H1 (cell line): ENCODE measurements around the gene KHSRP. TPM values are rescaled to one million over a fixed set of nuclear protein-coding genes. Genes with fewer than 3 reads are reported as not detected.

Source experiments
- CTCF ChIA-PET: fragments of 300-600 bp; sonication (Branson Sonifier 250); formaldehyde crosslinking; loops from one replicate; lab custom pipeline; 2021; ENCODE audit not compliant: partially characterized antibody; lab: Charles Lee
- POLR2A ChIA-PET: fragments of 300-600 bp; sonication (Branson Sonifier 250); formaldehyde crosslinking; loops from one replicate; lab custom pipeline; 2021; ENCODE audit warnings: inconsistent platforms; ENCODE audit not compliant: partially characterized antibody; lab: Charles Lee
- DNase-seq, 2 experiments: peaks; one replicate each; pipeline versions ENCODE4 v3.0.0 to v3.0.0-alpha.2; 2010 to 2022; ENCODE audit warnings: low spot score in 2 of 2, low read depth in 1 of 2, mixed read lengths in 1 of 2
- FAIRE-seq: peaks from 2 replicates; lab custom pipeline; 2011; peaks lifted over from hg19 to GRCh38; lab: Jason Lieb, UNC
- H2AFZ ChIP-seq: 2 replicates; pipeline ENCODE4 v1.8.1; 2012; ENCODE audit warnings: low read length, inconsistent platforms
- H2AK5ac ChIP-seq: 2 replicates; pipeline ENCODE4 v1.6.1; 2013; ENCODE audit warnings: low read depth, low read length
- H2BK120ac ChIP-seq: replicated peaks from 2 replicates; pipeline ENCODE3; 2013; ENCODE audit warnings: low read depth, low read length, inconsistent platforms
- H2BK12ac ChIP-seq: 2 replicates; pipeline ENCODE4 v1.6.1; 2013; ENCODE audit warnings: low read depth, low read length
- H2BK15ac ChIP-seq: 2 replicates; pipeline ENCODE4 v1.6.1; 2013; ENCODE audit warnings: low read length
- H2BK20ac ChIP-seq: 2 replicates; pipeline ENCODE4 v1.6.1; 2013; ENCODE audit warnings: low read length
- H2BK5ac ChIP-seq: 2 replicates; pipeline ENCODE4 v1.6.1; 2013; ENCODE audit warnings: low read depth, low read length
- H3K14ac ChIP-seq: 2 replicates; pipeline ENCODE4 v1.6.1; 2013; ENCODE audit warnings: inconsistent platforms; ENCODE audit not compliant: insufficient read length
- H3K18ac ChIP-seq: 2 replicates; pipeline ENCODE4 v1.6.1; 2013; ENCODE audit warnings: low read length; ENCODE audit errors: extremely low read depth
- H3K23ac ChIP-seq: 2 replicates; pipeline ENCODE4 v1.6.1; 2013; ENCODE audit warnings: inconsistent platforms; ENCODE audit not compliant: insufficient read length
- H3K23me2 ChIP-seq: 2 replicates; pipeline ENCODE4 v1.6.1; 2013; ENCODE audit warnings: low read depth, low read length
- H3K27ac ChIP-seq: 2 replicates; pipeline ENCODE4 v1.6.1; 2011; ENCODE audit warnings: low read depth, low read length, inconsistent platforms
- H3K27me3 ChIP-seq, 4 experiments: replicated peaks in 1 of 4; 1 replicate in 1 of 4; 2 replicates in 3 of 4; pipeline versions ENCODE4 v1.6.1 to v1.8.1; 2011 to 2013; ENCODE audit warnings: low read length in 3 of 4, mild to moderate bottlenecking in 3 of 4, inconsistent platforms in 2 of 4, mixed read lengths in 2 of 4, moderate library complexity in 1 of 4; ENCODE audit not compliant: control insufficient read depth in 3 of 4, insufficient read depth in 3 of 4; ENCODE audit errors: extremely low read depth in 1 of 4
- H3K36me3 ChIP-seq, 4 experiments: 2 replicates each; pipeline versions ENCODE4 v1.6.1 to v1.8.1; 2011 to 2013; ENCODE audit warnings: mild to moderate bottlenecking in 4 of 4, low read length in 3 of 4, moderate library complexity in 2 of 4, control low read depth in 1 of 4, inconsistent platforms in 1 of 4; ENCODE audit not compliant: insufficient read depth in 4 of 4, control insufficient read depth in 2 of 4
- H3K4ac ChIP-seq: replicated peaks from 2 replicates; pipeline ENCODE3; 2013; ENCODE audit warnings: low read length, low read depth, mixed read lengths, inconsistent platforms; ENCODE audit not compliant: insufficient read length
- H3K4me1 ChIP-seq, 4 experiments: replicated peaks in 1 of 4; 1 replicate in 1 of 4; 2 replicates in 3 of 4; pipeline versions ENCODE4 v1.6.1 to v1.8.1; 2011 to 2013; ENCODE audit warnings: low read length in 3 of 4, inconsistent platforms in 2 of 4, mixed read lengths in 1 of 4; ENCODE audit not compliant: insufficient read depth in 4 of 4, control insufficient read depth in 3 of 4
- H3K4me2 ChIP-seq, 2 experiments: 2 replicates each; pipeline versions ENCODE4 v1.6.1 to v1.8.1; 2011 to 2013; ENCODE audit warnings: low read depth in 2 of 2, low read length in 2 of 2, control low read depth in 1 of 2, inconsistent platforms in 1 of 2, mild to moderate bottlenecking in 1 of 2; ENCODE audit not compliant: insufficient read depth in 1 of 2
- H3K4me3 ChIP-seq, 4 experiments: fragments of 200-600, 300-600 bp in 1 of 4; sonication (generic), shearing (Covaris generic), sonication (Bioruptor Twin) in 1 of 4; 2 replicates each; pipeline versions ENCODE4 v1.5.1 to v1.8.1; 2011 to 2016; ENCODE audit warnings: low read length in 4 of 4, low read depth in 3 of 4, control low read depth in 2 of 4, inconsistent platforms in 2 of 4, mild to moderate bottlenecking in 2 of 4, mixed read lengths in 1 of 4, moderate library complexity in 1 of 4; ENCODE audit not compliant: insufficient read depth in 2 of 4; ENCODE audit errors: extremely low read depth in 1 of 4
- H3K56ac ChIP-seq: replicated peaks from 2 replicates; pipeline ENCODE3; 2013; ENCODE audit warnings: low read depth, mild to moderate bottlenecking, mixed read lengths, low read length, inconsistent platforms; ENCODE audit not compliant: insufficient read length
- H3K79me1 ChIP-seq: 2 replicates; pipeline ENCODE4 v1.6.1; 2013; ENCODE audit warnings: low read depth, low read length, control low read depth
- H3K79me2 ChIP-seq, 2 experiments: 2 replicates each; pipeline versions ENCODE4 v1.6.1 to v1.8.1; 2012 to 2013; ENCODE audit warnings: low read length in 2 of 2, mild to moderate bottlenecking in 2 of 2, inconsistent platforms in 1 of 2; ENCODE audit not compliant: insufficient read depth in 2 of 2, control insufficient read depth in 1 of 2
- H3K9ac ChIP-seq, 4 experiments: replicated peaks in 1 of 4; 1 replicate in 1 of 4; 2 replicates in 3 of 4; pipeline versions ENCODE4 v1.6.1 to v1.8.1; 2011 to 2013; ENCODE audit warnings: low read depth in 3 of 4, low read length in 3 of 4, control low read depth in 2 of 4, mild to moderate bottlenecking in 2 of 4, moderate library complexity in 2 of 4, inconsistent platforms in 1 of 4; ENCODE audit errors: extremely low read depth in 1 of 4
- H3K9me3 ChIP-seq, 2 experiments: 2 replicates each; pipeline versions ENCODE4 v1.6.1 to v1.8.1; 2012 to 2013; ENCODE audit warnings: mild to moderate bottlenecking in 2 of 2, moderate library complexity in 2 of 2, control low read depth in 1 of 2, inconsistent platforms in 1 of 2, low read depth in 1 of 2, low read length in 1 of 2, mixed read lengths in 1 of 2; ENCODE audit not compliant: insufficient read depth in 2 of 2
- H4K20me1 ChIP-seq, 2 experiments: replicated peaks in 1 of 2; 2 replicates each; pipeline versions ENCODE3 to v1.8.1; 2011 to 2013; ENCODE audit warnings: inconsistent platforms in 2 of 2, low read length in 2 of 2, mild to moderate bottlenecking in 1 of 2; ENCODE audit not compliant: insufficient read depth in 2 of 2, control insufficient read depth in 1 of 2
- H4K5ac ChIP-seq: 2 replicates; pipeline ENCODE4 v1.6.1; 2013; ENCODE audit warnings: low read length, low read depth, mixed read lengths, inconsistent platforms; ENCODE audit not compliant: insufficient read length
- H4K8ac ChIP-seq: 2 replicates; pipeline ENCODE4 v1.8.0; 2013; ENCODE audit warnings: mild to moderate bottlenecking, moderate library complexity, low read length, inconsistent platforms; ENCODE audit not compliant: insufficient read depth; ENCODE audit errors: extremely low read depth
- H4K91ac ChIP-seq: replicated peaks from 2 replicates; pipeline ENCODE3; 2013; ENCODE audit warnings: low read length, mixed read lengths, inconsistent platforms; ENCODE audit not compliant: insufficient read length
- BCL11A ChIP-seq, 2 experiments: IDR thresholded peaks; one replicate each; pipeline ENCODE4 v1.6.1; 2011; ENCODE audit warnings: low read depth in 2 of 2, low read length in 2 of 2, mild to moderate bottlenecking in 2 of 2
- CBX5 ChIP-seq: fragments of 300-800, 300-1000 bp; sonication (generic); IDR thresholded peaks from 2 replicates; pipeline ENCODE4 v1.7.1; 2016; ENCODE audit warnings: antibody characterized with exemption, low read length, low read depth
- GTF2F1 ChIP-seq: IDR thresholded peaks from 2 replicates; pipeline ENCODE4 v1.6.1; 2012; ENCODE audit warnings: low read depth, low read length, improper control_type of control experiment, borderline replicate concordance
- HDAC2 ChIP-seq, 2 experiments: fragments of 300-600 bp in 1 of 2; sonication (generic) in 1 of 2; IDR thresholded peaks; 2 replicates each; pipeline ENCODE4 v1.6.1; 2011 to 2012; ENCODE audit warnings: low read depth in 2 of 2, low read length in 2 of 2, mild to moderate bottlenecking in 2 of 2, moderate library complexity in 2 of 2, borderline replicate concordance in 1 of 2, inconsistent platforms in 1 of 2
- HDAC6 ChIP-seq: IDR thresholded peaks from one replicate; pipeline ENCODE4 v1.7.1; 2012; ENCODE audit warnings: low read depth, mild to moderate bottlenecking, inconsistent platforms, low read length, moderate library complexity
- KDM1A ChIP-seq: fragments of 200-600, 300-600 bp; sonication (generic); IDR thresholded peaks from 2 replicates; pipeline ENCODE4 v1.7.1; 2016; ENCODE audit warnings: mild to moderate bottlenecking, low read length, borderline replicate concordance
- KDM4A ChIP-seq: IDR thresholded peaks from one replicate; pipeline ENCODE4 v1.7.1; 2012; ENCODE audit warnings: low read depth, mild to moderate bottlenecking, moderate library complexity, low read length, inconsistent platforms; ENCODE audit not compliant: severe bottlenecking
- MAFK ChIP-seq: IDR thresholded peaks from 2 replicates; pipeline ENCODE4 v1.6.1; 2012; ENCODE audit warnings: low read depth, mild to moderate bottlenecking, improper control_type of control experiment, low read length
- POLR2AphosphoS5 ChIP-seq: IDR thresholded peaks from 2 replicates; pipeline ENCODE4 v1.6.1; 2011; ENCODE audit warnings: low read depth, low read length
- RBBP5 ChIP-seq: IDR thresholded peaks from 2 replicates; pipeline ENCODE4 v1.7.1; 2012; ENCODE audit warnings: low read depth, mild to moderate bottlenecking, inconsistent platforms, low read length, moderate library complexity, borderline replicate concordance
- SRF ChIP-seq: IDR thresholded peaks from 2 replicates; pipeline ENCODE4 v1.6.1; 2011; ENCODE audit warnings: mild to moderate bottlenecking, low read depth, low read length, moderate library complexity
- TAF1 ChIP-seq: IDR thresholded peaks from 2 replicates; pipeline ENCODE4 v1.6.1; 2011; ENCODE audit warnings: mild to moderate bottlenecking, low read depth, low read length
- TCF12 ChIP-seq: IDR thresholded peaks from 2 replicates; pipeline ENCODE4 v1.6.1; 2011; ENCODE audit warnings: low read depth, mild to moderate bottlenecking, low read length
- YY1 ChIP-seq: IDR thresholded peaks from 2 replicates; pipeline ENCODE4 v1.6.1; 2011; ENCODE audit warnings: low read depth, mild to moderate bottlenecking, low read length
- ZNF274 ChIP-seq: IDR thresholded peaks from 2 replicates; pipeline ENCODE4 v1.7.0; 2012; ENCODE audit warnings: low read length, borderline replicate concordance; ENCODE audit errors: extremely low read depth
- WGBS, 2 experiments: shearing (Covaris generic) in 1 of 2; methylation state at CpG; one replicate each; pipeline versions ENCODE4 v1.1.6 to v1.1.7; 2013 to 2015; ENCODE audit warnings: low lambda C conversion rate in 2 of 2, mixed read lengths in 2 of 2, inconsistent platforms in 1 of 2, low coverage in 1 of 2, missing lambda C conversion rate in 1 of 2; ENCODE audit not compliant: insufficient replicate concordance in 2 of 2, insufficient coverage in 1 of 2, insufficient read length in 1 of 2; ENCODE audit errors: extremely low coverage in 1 of 2, missing lambda C conversion rate in 1 of 2; 5-methylcytosine and 5-hydroxymethylcytosine counted together
- polyA plus RNA-seq, 7 experiments: library from polyadenylated mRNA; depleted of rRNA in 3 of 7; stranded (reverse) in 5 of 7; unstranded in 2 of 7; fragments of >200 nt in 5 of 7; fragments of 200-250 nt in 2 of 7; gene quantifications; 1 replicate in 5 of 7; 2 replicates in 1 of 7; 4 replicates in 1 of 7; pipeline versions ENCODE4 v1.2.1 to v1.2.3, GENCODE V29; 2011 to 2013; ENCODE audit warnings: missing spikeins in 2 of 7, mixed read lengths in 2 of 7
- total RNA-seq: library from RNA; stranded (reverse); fragmentation: NEBNext Ultra II Directional; extraction: Animal tissue kit (Norgen Biotek cat#: 25700); gene quantifications from 2 replicates; pipeline ENCODE4 v1.2.1, GENCODE V29; 2021

Gene KHSRP
- total and polyA plus RNA-seq, 2 of the 8 experiments (the other 6 are each of a cell fraction or from before 2014, with no cell fraction given): 143 to 573 TPM

GRCh38 chr19:6452899-6453298, 28.3 kb upstream of the KHSRP start:
- no peak overlapping the region for H2AFZ ChIP-seq
- no peak overlapping the region for H2BK5ac ChIP-seq
- no peaks in the 10 kb centered on the region for H3K79me1 ChIP-seq
- DNase-seq (no peak), FAIRE-seq (no peak)
- H3K23me2 ChIP-seq: no peaks in the 10 kb centered on the region
- no peak overlapping the region for H3K9ac ChIP-seq
- no peak overlapping the region for H2AK5ac ChIP-seq
- peaks cover 5 to 30% (median 10%) of the 10 kb centered on the region in 4 experiments; a peak in 7 of 8 replicates for H3K36me3 ChIP-seq
- no peaks in the 10 kb centered on the region for H4K20me1 ChIP-seq
- no peak overlapping the region for H3K27ac ChIP-seq
- H3K4ac ChIP-seq: no peak overlapping the region
- no peak overlapping the region for H4K8ac ChIP-seq
- no peaks in the 10 kb centered on the region for H3K27me3 ChIP-seq
- peaks cover 0 to 8% of the 10 kb centered on the region in 2 experiments; a peak in 1 of 4 replicates for H3K9me3 ChIP-seq
- H3K4me3 ChIP-seq: no peak overlapping the region
- CTCF ChIA-PET: interaction anchor here (0.9 kb wide), 1 partner anchor 35 kb away, joined by 3 read pairs; no protein-coding TSS in a partner anchor
- no peak overlapping the region for H3K56ac ChIP-seq
- no peak overlapping the region for H3K14ac ChIP-seq
- H3K18ac ChIP-seq: no peak overlapping the region
- H2BK15ac ChIP-seq: no peak overlapping the region
- peaks cover 0 to under 1% (median 0%) of the 10 kb centered on the region in 4 experiments; a peak in 1 of 7 replicates for H3K4me1 ChIP-seq
- no peak overlapping the region for H3K23ac ChIP-seq
- POLR2A ChIA-PET: interaction anchor here (0.7 to 1.2 kb wide), 2 partner anchors 9 to 10 kb away, joined by 3 to 4 read pairs; no protein-coding TSS in a partner anchor
- H2BK120ac ChIP-seq: no peak overlapping the region
- 84% methylated on average over 2 of the region's 2 CpGs; no CpG with 5 or more reads in 1 of the 2 experiments for WGBS, 2 experiments
- H4K5ac ChIP-seq: no peak overlapping the region
- no peak overlapping the region for H2BK20ac ChIP-seq
- H2BK12ac ChIP-seq: no peak overlapping the region
- no peak overlapping the region for H3K4me2 ChIP-seq
- H4K91ac ChIP-seq: no peak overlapping the region
- no peaks in the 10 kb centered on the region for H3K79me2 ChIP-seq
- no peak for TF ChIP-seq TAF1
- no peak for TF ChIP-seq RBBP5
- TF ChIP-seq HDAC6: no peak
- TF ChIP-seq SRF: no peak
- no peak for TF ChIP-seq MAFK
- TF ChIP-seq YY1: no peak
- TF ChIP-seq KDM4A: no peak
- no peak for TF ChIP-seq BCL11A (IDR thresholded peaks at IDR 0.05; ENCODE audit: low read depth in 2 of 2, low read length in 2 of 2)
- no peak for TF ChIP-seq HDAC2 (IDR thresholded peaks at IDR 0.05; ENCODE audit: borderline replicate concordance in 1 of 2, low read depth in 2 of 2, low read length in 2 of 2)
- no peak for TF ChIP-seq ZNF274
- no peak for TF ChIP-seq TCF12
- TF ChIP-seq KDM1A: no peak
- TF ChIP-seq POLR2AphosphoS5: no peak
- TF ChIP-seq CBX5: no peak
- TF ChIP-seq GTF2F1: no peak
